Measurements from ENCODE around the gene INTS6L. TPM values are rescaled to one million over a fixed set of nuclear protein-coding genes. Genes with fewer than 3 reads are reported as not detected.
"Not testable (repeated sequence)": the region's sequence is repeated elsewhere in the genome, so short reads cannot be mapped to it uniquely, and the experiment has no call there.

Gene INTS6L
- polyA plus RNA-seq, 1 experiment = 2.7 TPM

GRCh38 chrX:135595543-135595942 lies 75.1 kb downstream of the INTS6L start:
- no peaks in the 10 kb centered on the region for H3K36me3 ChIP-seq (ENCODE audit: control insufficient read depth, insufficient read depth, low read length)
- no peak overlapping the region for H3K4me3 ChIP-seq (ENCODE audit: low read depth, low read length)
- H3K27me3 ChIP-seq (ENCODE audit: control insufficient read depth, insufficient read depth, low read length) = no peaks in the 10 kb centered on the region
- ChIA-PET POLR2A (no interaction called here), CTCF (interaction anchor here (0.9 to 2.2 kb wide), 3 partner anchors 109 to 113 kb away, joined by 3 to 7 read pairs (median 3); no protein-coding TSS in a partner anchor)
- no peak for DNase-seq (ENCODE audit: low read depth)
- TF ChIP-seq CTCF (IDR thresholded peaks at IDR 0.05; ENCODE audit: insufficient read depth, low read depth, low read length) = no peak

GRCh38 chrX:135596495-135596894 lies 76.0 kb downstream of the INTS6L start:
- CTCF ChIA-PET = interaction anchor here (0.7 to 1.4 kb wide), 5 partner anchors 16 to 411 kb away, joined by 3 to 6 read pairs (median 3); no protein-coding TSS in a partner anchor
- POLR2A ChIA-PET = no interaction called here
- no peaks in the 10 kb centered on the region for H3K36me3 ChIP-seq (ENCODE audit: control insufficient read depth, insufficient read depth, low read length)

DNA sequence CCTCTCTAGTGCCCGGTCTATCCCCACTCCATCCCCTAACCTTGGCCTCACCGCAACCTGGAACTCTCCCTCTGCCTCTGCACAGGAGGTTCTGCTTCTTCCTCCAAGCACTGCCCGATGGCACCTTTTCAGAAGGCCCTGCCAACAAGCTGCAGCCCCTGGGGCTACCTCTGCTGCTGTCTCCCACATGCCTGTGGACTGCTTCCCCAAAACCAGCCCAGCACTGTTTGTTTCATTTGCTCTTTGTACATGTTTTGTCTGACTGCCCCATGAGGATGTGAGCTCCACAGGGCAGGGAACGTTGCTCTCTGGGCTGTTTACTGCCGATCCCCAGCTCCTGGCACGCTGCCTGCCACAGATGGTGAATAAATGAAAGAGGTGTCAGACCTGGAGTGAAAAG lies 85.4 kb downstream of the INTS6L start:
- CTCF ChIA-PET = no interaction called here
- DNase-seq (ENCODE audit: low read depth) = no peak
- POLR2A ChIA-PET = no interaction called here
- no peak for TF ChIP-seq CTCF (IDR thresholded peaks at IDR 0.05; ENCODE audit: insufficient read depth, low read depth, low read length)
- no peaks in the 10 kb centered on the region for H3K27me3 ChIP-seq (ENCODE audit: control insufficient read depth, insufficient read depth, low read length)
- no peaks in the 10 kb centered on the region for H3K36me3 ChIP-seq (ENCODE audit: control insufficient read depth, insufficient read depth, low read length)
- H3K4me3 ChIP-seq (ENCODE audit: low read depth, low read length) = no peak overlapping the region

More at GRCh38 chrX:135596495-135596894, 76.0 kb downstream of the INTS6L start:
- Histone ChIP-seq H3K4me3 (ENCODE audit: low read depth, low read length) (no peak overlapping the region), H3K27me3 (ENCODE audit: control insufficient read depth, insufficient read depth, low read length) (no peaks in the 10 kb centered on the region)
- TF ChIP-seq CTCF (IDR thresholded peaks at IDR 0.05; ENCODE audit: insufficient read depth, low read depth, low read length) = peak; percentile 62
- no peak for DNase-seq (ENCODE audit: low read depth)

GRCh38 chrX:135624408-135625204 lies 104.1 kb downstream of the INTS6L start:
- DNase-seq (ENCODE audit: low read depth); H3K4me3 ChIP-seq (ENCODE audit: low read depth, low read length); H3K36me3 ChIP-seq (ENCODE audit: control insufficient read depth, insufficient read depth, low read length); POLR2A ChIA-PET; H3K27me3 ChIP-seq (ENCODE audit: control insufficient read depth, insufficient read depth, low read length): not testable (repeated sequence)
- CTCF ChIA-PET = interaction anchor here (1.3 kb wide), 1 partner anchor 307 kb away, joined by 3 read pairs; no protein-coding TSS in a partner anchor

GRCh38 chrX:135625995-135626394 lies 105.5 kb downstream of the INTS6L start:
- peak; percentile 11; the same call in 1 of the 2 replicates for TF ChIP-seq CTCF (IDR thresholded peaks at IDR 0.05; ENCODE audit: insufficient read depth, low read depth, low read length)
- ChIA-PET POLR2A (no interaction called here), CTCF (no interaction called here)
- DNase-seq (ENCODE audit: low read depth) = no peak
- Histone ChIP-seq H3K36me3 (ENCODE audit: control insufficient read depth, insufficient read depth, low read length) (no peaks in the 10 kb centered on the region), H3K4me3 (ENCODE audit: low read depth, low read length) (no peak overlapping the region), H3K27me3 (ENCODE audit: control insufficient read depth, insufficient read depth, low read length) (no peaks in the 10 kb centered on the region)
